Ammon's horn (tissue), 1 donor: Measurements from ENCODE around the gene PRR23E.

Source experiments
- DNase-seq: peaks from one replicate; pipeline ENCODE4 v3.0.0-alpha.2; 2016; ENCODE audit warnings: low spot score

Gene PRR23E

GRCh38 chr3:127228866-127229265, 35.9 kb downstream of the PRR23E start:
- no peak for DNase-seq

- no peak for DNase-seq
Measured at GRCh38 chr3:127233371-127233770, 40.4 kb downstream of the PRR23E start.

- no peak for DNase-seq
Measured at GRCh38 chr3:127234778-127235177, 41.8 kb downstream of the PRR23E start.

GRCh38 chr3:127235706-127236105, 42.8 kb downstream of the PRR23E start:
- no peak for DNase-seq

GRCh38 chr3:127237835-127238234, 44.9 kb downstream of the PRR23E start:
- DNase-seq, result no peak

- no peak for DNase-seq
Measured at GRCh38 chr3:127238602-127239001, 45.7 kb downstream of the PRR23E start.

GRCh38 chr3:127247292-127247691, 54.4 kb downstream of the PRR23E start:
- no peak for DNase-seq
